Activated CD8-positive, alpha-beta T cell treated with anti-CD3 and anti-CD28 coated beads for 36 hours (primary cell): ENCODE data around the gene ARF1. TPM values are rescaled to one million over a fixed set of nuclear protein-coding genes. Genes with fewer than 3 reads are reported as not detected.
A peak's percentile ranks its signal among the peaks of the same experiment; 100 is the strongest.

Source experiments
- ATAC-seq: fragments of 200-7000 bp; cut with Tn5 transposase; one replicate; pipeline ENCODE4 v1.10.0; 2021; ENCODE audit warnings: mild to moderate bottlenecking, moderate library complexity
- CTCF ChIA-PET: fragments of 350-600 bp; sonication (Branson Sonifier 250); formaldehyde crosslinking; loops from one replicate; lab custom pipeline; 2021; ENCODE audit warnings: antibody characterized with exemption; lab: Charles Lee
- POLR2A ChIA-PET: fragments of 350-600 bp; sonication (Branson Sonifier 250); formaldehyde crosslinking; loops from one replicate; lab custom pipeline; 2021; ENCODE audit warnings: antibody characterized with exemption; lab: Charles Lee
- DNase-seq: peaks from one replicate; pipeline ENCODE4 v3.0.0-alpha.2; 2020
- H3K27ac Mint-ChIP-seq: one replicate; pipeline ENCODE4 v1.8.0; 2021; ENCODE audit warnings: mild to moderate bottlenecking, mixed read lengths
- H3K27me3 Mint-ChIP-seq: one replicate; pipeline ENCODE4 v1.8.0; 2021; ENCODE audit warnings: mixed read lengths
- H3K36me3 Mint-ChIP-seq: one replicate; pipeline ENCODE4 v1.8.0; 2021; ENCODE audit warnings: low read depth, mixed read lengths
- H3K4me1 Mint-ChIP-seq: one replicate; pipeline ENCODE4 v1.8.0; 2021; ENCODE audit warnings: low read depth, mixed read lengths
- H3K4me3 Mint-ChIP-seq: one replicate; pipeline ENCODE4 v1.8.0; 2021; ENCODE audit warnings: mild to moderate bottlenecking, moderate library complexity, mixed read lengths
- H3K9me3 Mint-ChIP-seq: one replicate; pipeline ENCODE4 v1.8.0; 2021; ENCODE audit warnings: mixed read lengths
- intact Hi-C: fragments of 100-400 bp; cut with micrococcal nuclease; formaldehyde crosslinking; loops from one replicate; pipeline ENCODE4 v1.10.0; 2022
- total RNA-seq, 2 experiments: library from RNA; stranded (reverse); gene quantifications; one replicate each; pipeline ENCODE4 v1.2.3, GENCODE V29; 2021
- TF ChIP-seq, protein P1 (sequence below): fragments of 200-600 bp; IDR thresholded peaks from one replicate; pipeline ENCODE4 v1.8.0; 2022; ENCODE audit warnings: antibody characterized with exemption, mild to moderate bottlenecking

ARF1 gene
- total RNA-seq, 2 experiments from 2014 or later: 349 to 350 TPM

DNA sequence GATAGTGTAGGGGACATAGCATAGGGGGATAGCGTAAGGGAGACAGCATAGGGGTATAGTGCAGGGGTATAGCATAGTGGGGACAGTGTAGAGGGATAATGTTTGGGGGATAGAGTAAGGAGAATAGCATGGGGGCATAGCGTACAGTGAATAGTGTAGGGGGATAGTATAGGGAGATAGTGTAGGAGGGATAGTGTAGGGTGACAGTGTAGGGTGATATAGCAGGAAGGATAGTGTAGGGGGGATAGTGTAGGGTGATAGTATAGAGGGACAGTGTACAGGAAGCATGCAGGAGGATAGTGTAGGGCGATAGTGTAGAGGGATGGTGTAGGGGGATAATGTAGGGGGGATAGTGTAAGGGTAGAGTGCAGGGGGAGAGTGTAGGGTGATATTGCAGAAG is 11.7 kb upstream of the ARF1 start:
- CTCF ChIA-PET: no interaction called here
- no peaks in the 10 kb centered on the region for H3K4me1 Mint-ChIP-seq
- H3K27ac Mint-ChIP-seq: no peak overlapping the region
- TF ChIP-seq, protein P1, sequence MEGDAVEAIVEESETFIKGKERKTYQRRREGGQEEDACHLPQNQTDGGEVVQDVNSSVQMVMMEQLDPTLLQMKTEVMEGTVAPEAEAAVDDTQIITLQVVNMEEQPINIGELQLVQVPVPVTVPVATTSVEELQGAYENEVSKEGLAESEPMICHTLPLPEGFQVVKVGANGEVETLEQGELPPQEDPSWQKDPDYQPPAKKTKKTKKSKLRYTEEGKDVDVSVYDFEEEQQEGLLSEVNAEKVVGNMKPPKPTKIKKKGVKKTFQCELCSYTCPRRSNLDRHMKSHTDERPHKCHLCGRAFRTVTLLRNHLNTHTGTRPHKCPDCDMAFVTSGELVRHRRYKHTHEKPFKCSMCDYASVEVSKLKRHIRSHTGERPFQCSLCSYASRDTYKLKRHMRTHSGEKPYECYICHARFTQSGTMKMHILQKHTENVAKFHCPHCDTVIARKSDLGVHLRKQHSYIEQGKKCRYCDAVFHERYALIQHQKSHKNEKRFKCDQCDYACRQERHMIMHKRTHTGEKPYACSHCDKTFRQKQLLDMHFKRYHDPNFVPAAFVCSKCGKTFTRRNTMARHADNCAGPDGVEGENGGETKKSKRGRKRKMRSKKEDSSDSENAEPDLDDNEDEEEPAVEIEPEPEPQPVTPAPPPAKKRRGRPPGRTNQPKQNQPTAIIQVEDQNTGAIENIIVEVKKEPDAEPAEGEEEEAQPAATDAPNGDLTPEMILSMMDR: no peak
- POLR2A ChIA-PET: no interaction called here
- H3K27me3 Mint-ChIP-seq: peaks cover 7% of the 10 kb centered on the region
- no peaks in the 10 kb centered on the region for H3K36me3 Mint-ChIP-seq
- H3K9me3 Mint-ChIP-seq: no peaks in the 10 kb centered on the region
- ATAC-seq (no peak), DNase-seq (no peak)
- intact Hi-C loops: no loop called here
- H3K4me3 Mint-ChIP-seq: no peak overlapping the region

DNA sequence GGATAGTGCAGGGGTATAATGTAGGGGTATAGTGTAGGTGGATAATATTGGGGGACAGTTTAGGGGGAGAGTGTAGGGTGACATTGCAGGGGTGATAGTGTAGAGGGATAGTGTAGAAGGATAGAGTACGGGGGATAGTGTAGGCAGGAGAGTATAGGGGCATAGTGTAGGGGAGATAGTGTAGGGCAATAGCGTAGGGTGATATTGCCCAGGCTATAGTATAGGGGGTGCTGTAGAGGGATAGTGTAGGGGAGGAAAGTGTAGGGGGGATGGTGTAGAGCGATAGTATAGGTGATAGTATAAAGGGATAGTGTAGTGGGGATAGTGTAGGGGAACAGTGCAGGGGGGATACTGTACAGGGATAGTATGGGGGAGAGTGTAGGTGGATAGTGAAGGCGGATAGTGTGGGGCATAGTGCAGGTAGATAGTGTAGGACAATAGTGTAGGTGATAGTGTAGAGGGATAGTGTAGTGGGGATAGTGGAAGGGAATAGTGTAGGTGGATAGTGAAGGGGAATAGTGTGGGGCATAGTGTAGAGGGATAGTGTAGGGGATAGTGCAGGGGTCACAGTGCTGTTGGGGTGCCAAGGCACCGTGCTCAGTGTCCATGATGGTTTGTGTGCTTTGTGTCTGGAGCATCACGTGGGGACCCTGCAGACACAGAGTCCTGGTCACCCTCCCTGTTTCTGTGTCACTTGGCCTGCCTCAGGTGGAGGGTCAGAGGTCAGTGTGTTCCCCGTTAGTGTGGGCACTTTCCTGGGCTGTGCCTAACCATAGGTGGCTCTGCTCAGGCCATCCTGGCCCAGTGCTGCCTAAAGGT is 10.5 kb upstream of the ARF1 start:
- no peak overlapping the region for H3K4me3 Mint-ChIP-seq
- ChIA-PET CTCF (no interaction called here), POLR2A (no interaction called here)
- DNase-seq: no peak
- no peaks in the 10 kb centered on the region for H3K9me3 Mint-ChIP-seq
- TF ChIP-seq, protein P1: no peak
- H3K4me1 Mint-ChIP-seq: no peaks in the 10 kb centered on the region
- peaks cover 2% of the 10 kb centered on the region for H3K27me3 Mint-ChIP-seq
- no peaks in the 10 kb centered on the region for H3K36me3 Mint-ChIP-seq
- no peak overlapping the region for H3K27ac Mint-ChIP-seq
- ATAC-seq: peak; percentile 52
- intact Hi-C loops: no loop called here

DNA sequence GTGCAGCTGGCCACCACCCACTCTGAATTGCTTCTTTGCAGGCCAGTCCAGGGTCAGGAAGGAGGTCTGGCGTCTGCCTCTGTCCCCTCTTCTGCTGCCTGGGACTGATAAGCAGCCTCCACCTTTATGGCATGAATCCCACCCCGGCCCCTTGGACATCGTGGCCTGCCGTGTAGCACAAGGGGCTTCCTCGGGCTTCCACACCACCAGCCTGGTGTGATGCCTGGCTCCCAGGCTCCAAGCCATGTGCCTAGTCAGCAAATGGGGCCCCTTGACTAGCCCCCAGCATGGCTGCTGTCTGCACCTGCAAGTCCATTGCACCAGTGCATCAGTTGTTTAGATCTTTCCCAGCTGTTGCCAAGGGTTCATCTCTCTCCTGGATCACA is 9.9 kb upstream of the ARF1 start:
- TF ChIP-seq, protein P1: no peak
- no peak for ATAC-seq
- no peaks in the 10 kb centered on the region for H3K9me3 Mint-ChIP-seq
- POLR2A ChIA-PET: no interaction called here
- no peaks in the 10 kb centered on the region for H3K36me3 Mint-ChIP-seq
- H3K27ac Mint-ChIP-seq: no peak overlapping the region
- intact Hi-C loops: no loop called here
- DNase-seq: no peak
- H3K27me3 Mint-ChIP-seq: no peaks in the 10 kb centered on the region
- no peaks in the 10 kb centered on the region for H3K4me1 Mint-ChIP-seq
- H3K4me3 Mint-ChIP-seq: no peak overlapping the region
- CTCF ChIA-PET: interaction anchor here (1.5 kb wide), 1 partner anchor 69 kb away, joined by 6 read pairs; no protein-coding TSS in a partner anchor

DNA sequence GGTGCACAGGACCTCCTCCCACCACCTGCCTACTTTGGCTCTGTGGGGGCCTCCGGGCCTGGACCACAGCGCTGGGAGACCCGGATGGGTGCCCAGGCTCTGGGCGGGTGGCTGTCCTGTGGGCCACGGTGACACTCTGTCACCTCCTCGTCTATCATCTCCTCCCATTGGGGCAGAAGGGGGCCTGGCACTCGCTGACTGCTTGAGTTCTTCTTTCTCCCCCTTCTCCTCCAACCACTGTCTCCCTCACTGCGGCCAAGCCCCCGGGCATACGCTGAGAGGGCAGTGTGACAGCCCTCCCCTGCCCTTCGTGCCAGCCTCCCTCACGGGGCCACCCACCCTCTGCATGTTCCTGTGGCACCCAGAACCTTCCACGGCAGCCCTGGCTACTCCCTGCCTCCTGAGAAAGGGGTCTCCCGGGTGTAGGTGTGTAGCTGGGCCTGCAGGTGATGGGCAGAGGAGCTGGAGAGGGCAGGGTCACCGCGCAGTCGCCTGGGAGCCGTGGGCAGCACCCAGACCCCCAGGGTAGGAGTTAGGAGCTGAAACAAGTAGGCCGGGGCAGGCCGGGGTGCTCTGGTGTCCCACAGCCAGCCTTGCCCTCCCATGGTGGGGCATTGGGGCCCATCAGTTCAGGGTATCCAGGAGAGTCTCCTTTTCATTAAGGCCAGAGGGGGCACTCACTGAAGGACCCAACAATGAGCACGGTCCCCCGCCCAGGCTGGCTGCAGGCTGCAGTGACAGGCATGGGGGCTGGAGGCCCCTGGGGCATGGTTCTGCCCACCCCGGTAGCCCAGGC is 9.2 kb upstream of the ARF1 start:
- no peak overlapping the region for H3K27ac Mint-ChIP-seq
- CTCF ChIA-PET: interaction anchor here (1.5 kb wide), 1 partner anchor 69 kb away, joined by 6 read pairs; no protein-coding TSS in a partner anchor
- POLR2A ChIA-PET: no interaction called here
- ATAC-seq (no peak), DNase-seq (no peak)
- H3K9me3 Mint-ChIP-seq: no peaks in the 10 kb centered on the region
- H3K4me3 Mint-ChIP-seq: no peak overlapping the region
- no peaks in the 10 kb centered on the region for H3K4me1 Mint-ChIP-seq
- H3K27me3 Mint-ChIP-seq: no peaks in the 10 kb centered on the region
- TF ChIP-seq, protein P1: no peak
- no peaks in the 10 kb centered on the region for H3K36me3 Mint-ChIP-seq
- intact Hi-C loops: no loop called here
